ENCODE results near the gene TRAK2. TPM values are rescaled to one million over a fixed set of nuclear protein-coding genes. Genes with fewer than 3 reads are reported as not detected.

TRAK2 gene
- total and polyA plus RNA-seq, 9 of the 15 experiments (the other 6 are each of a cell fraction or from before 2014, with no cell fraction given) = 3.4 to 10.4 (median 7.3) TPM

DNA sequence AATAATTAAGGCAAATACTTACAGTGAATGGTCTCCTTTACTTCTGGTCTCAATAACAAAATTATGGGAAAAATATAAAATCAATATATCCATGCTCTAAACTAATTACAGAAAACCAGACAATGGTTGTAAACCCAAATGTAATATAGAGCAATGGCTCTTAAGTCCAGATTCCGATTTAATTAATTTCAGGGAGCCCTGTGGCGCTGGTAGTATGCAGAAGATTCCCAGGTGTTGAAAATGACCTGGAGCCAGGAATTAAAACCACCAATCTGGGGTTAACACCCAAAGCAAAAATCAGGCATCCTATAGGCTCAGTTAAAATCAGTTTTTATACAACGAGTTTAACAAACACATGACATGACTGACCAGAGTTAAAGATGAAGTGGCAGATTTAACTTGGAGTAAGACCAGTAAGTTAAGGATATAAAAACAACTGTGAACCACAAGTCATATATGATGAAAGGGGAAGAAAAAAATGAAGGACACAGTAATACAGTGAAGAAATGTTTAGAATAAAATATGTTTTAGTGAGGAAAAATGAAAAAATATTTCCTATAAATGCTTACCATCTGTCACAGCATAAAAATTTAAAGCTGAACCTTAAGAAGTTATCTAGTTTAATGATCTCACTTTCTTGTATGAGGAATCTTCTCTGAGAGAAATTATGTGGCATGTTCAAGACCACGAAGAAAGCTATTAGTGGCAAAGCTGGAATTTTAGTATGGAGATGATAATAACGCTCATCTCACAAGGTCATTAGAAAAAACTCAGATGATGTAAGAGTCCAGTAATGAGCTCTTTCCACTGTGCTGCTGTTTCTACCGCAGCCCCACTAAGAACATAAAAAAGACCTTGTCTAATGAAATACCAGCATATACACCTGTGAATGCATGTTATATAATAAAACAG lies 48.4 kb downstream of the TRAK2 start (continued):
- TF ChIP-seq BRF2 (IDR thresholded peaks at IDR 0.05; ENCODE audit: borderline replicate concordance, insufficient read depth, insufficient read length) (no peak), TFAP4 (CRISPR knock-in tag; IDR thresholded peaks at IDR 0.05; ENCODE audit: borderline replicate concordance) (no peak), NCOA2 (IDR thresholded peaks at IDR 0.05; ENCODE audit: partially characterized antibody in 2 of 2) (no peak), HMBOX1 (IDR thresholded peaks at IDR 0.05) (peak; percentile 51; the same call in 1 of the 2 replicates)

DNA sequence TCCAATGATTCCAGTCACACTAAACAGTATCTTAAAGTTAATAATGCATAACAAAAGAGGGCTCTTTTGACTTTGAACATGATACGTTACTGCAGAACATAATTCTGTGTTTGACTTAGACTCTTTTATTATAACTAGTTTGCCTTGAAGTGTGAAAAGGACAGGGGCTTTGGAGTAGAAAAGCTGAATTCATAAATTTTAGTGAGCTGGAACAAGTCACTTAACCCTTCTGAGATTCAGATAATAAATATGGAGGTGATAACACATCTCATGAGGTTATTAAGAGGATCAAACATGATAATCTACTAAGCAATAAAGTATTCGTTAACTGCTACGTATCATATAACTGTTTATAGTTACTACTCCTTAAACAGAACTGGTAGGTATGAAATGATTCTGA lies 49.4 kb downstream of the TRAK2 start:
- Histone ChIP-seq H3K27me3 (ENCODE audit: control insufficient read depth in 2 of 2, insufficient read depth in 2 of 2, low read length in 2 of 2) (no peaks in the 10 kb centered on the region), H3K9me3 (replicated peaks; ENCODE audit: control insufficient read depth, insufficient read depth, low read depth, low read length) (no peaks in the 10 kb centered on the region), H3K9ac (ENCODE audit: insufficient read depth in 1 of 2, low read depth in 2 of 2, low read length in 2 of 2) (no peak overlapping the region), H3K4me1 (replicated peaks in 1 of 2; ENCODE audit: control insufficient read depth in 2 of 2, insufficient read depth in 2 of 2, low read length in 2 of 2) (peaks cover 10 to 18% of the 10 kb centered on the region in 2 experiments; a peak in 4 of 5 replicates), H2AFZ (ENCODE audit: low read depth, low read length) (no peak overlapping the region), H3K27ac (ENCODE audit: extremely low read depth, low read depth, low read length) (no peak overlapping the region), H3K79me2 (ENCODE audit: control insufficient read depth, insufficient read depth, low read length) (peaks cover 65% of the 10 kb centered on the region), H3K4me3 (no peak overlapping the region), H3K36me3 (ENCODE audit: control insufficient read depth, insufficient read depth, low read length) (peaks cover 26% of the 10 kb centered on the region), H3K4me2 (ENCODE audit: insufficient read depth, low read length) (no peak overlapping the region), H4K20me1 (replicated peaks; ENCODE audit: control insufficient read depth, insufficient read depth, low read length) (no peaks in the 10 kb centered on the region), H3K9me1 (ENCODE audit: control insufficient read depth, insufficient read depth, low read length) (no peaks in the 10 kb centered on the region)
- no peak for ATAC-seq
- WGBS (ENCODE audit: insufficient coverage, low coverage, missing lambda C conversion rate) = 80% methylated on average over 3 of the region's 3 CpGs
- TF ChIP-seq TSC22D4 (tag; IDR thresholded peaks at IDR 0.05) = no peak
- in situ Hi-C loops (cut with MboI) (no loop called here), intact Hi-C loops (cut with micrococcal nuclease) (no loop called here)
- BruUV-seq (replicated peaks) = no TSS peak
- FAIRE-seq = no peak
- DNase-seq (ENCODE audit: extremely low read depth in 1 of 4, low spot score in 3 of 4) = no peak
- ChIA-PET CTCF (ENCODE audit: low intra/inter-chr PET ratio) (no interaction called here), POLR2A (interaction anchor here (0.8 to 1.9 kb wide), 2 partner anchors 9 to 11 kb away, joined by 3 to 5 read pairs; no protein-coding TSS in a partner anchor)

Data from K562 (cell line).